Smooth muscle cell of the pulmonary artery (primary cell): ENCODE results near the gene TUB. TPM values are rescaled to one million over a fixed set of nuclear protein-coding genes. Genes with fewer than 3 reads are reported as not detected.

Experiments used
- total RNA-seq: library from RNA; depleted of rRNA; stranded (reverse); fragments of >200 nt; gene quantifications from 2 replicates; pipeline ENCODE4 v1.2.3, GENCODE V29; 2014

The TUB gene, protein sequence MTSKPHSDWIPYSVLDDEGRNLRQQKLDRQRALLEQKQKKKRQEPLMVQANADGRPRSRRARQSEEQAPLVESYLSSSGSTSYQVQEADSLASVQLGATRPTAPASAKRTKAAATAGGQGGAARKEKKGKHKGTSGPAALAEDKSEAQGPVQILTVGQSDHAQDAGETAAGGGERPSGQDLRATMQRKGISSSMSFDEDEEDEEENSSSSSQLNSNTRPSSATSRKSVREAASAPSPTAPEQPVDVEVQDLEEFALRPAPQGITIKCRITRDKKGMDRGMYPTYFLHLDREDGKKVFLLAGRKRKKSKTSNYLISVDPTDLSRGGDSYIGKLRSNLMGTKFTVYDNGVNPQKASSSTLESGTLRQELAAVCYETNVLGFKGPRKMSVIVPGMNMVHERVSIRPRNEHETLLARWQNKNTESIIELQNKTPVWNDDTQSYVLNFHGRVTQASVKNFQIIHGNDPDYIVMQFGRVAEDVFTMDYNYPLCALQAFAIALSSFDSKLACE
- 8.2 and 16.4 TPM in 2 replicates for total RNA-seq

DNA sequence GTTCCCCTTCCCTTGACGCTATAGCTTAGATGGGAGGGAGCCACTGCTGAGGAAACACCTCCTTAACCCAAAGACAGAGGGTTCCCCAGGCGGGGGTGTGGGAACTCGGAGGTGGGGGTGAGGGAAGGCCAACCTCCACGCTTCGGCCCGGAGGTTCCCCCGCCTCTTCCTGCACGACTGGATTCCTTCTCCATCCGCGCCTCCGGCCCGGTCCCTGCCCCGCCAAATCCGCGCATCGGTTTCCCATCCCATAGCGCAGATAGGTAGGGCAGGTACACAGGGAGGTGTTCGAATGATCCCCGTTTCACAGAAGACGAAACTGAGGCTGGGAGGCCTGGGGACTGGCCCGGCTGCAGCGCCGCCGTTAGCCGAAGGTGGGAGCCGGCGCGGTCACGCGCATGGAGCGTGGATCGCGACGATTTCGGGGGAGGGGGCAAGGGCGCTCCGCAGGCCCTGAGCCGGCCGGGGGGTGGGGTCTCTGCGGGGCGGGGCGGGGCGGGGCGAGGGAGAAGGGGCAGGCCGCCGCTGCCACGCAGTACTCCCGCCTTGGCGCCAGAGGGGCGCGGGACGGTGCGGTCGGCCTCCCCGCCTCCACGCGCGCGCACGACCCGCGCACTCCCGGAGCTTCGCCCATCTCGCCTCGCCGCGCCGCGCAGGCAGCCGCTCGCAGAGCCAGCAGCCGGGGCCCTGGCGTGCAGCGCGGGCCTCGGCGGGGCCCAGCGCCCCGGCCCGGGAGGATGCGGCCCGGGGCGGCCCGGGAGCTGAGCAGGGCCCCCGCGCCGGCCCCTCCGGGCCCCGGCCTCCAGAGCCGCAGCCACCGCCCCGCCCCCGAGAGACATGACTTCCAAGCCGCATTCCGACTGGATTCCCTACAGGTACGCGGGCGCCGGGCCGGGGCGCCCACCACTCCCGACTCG, at the start of gene TUB:
TUB (plus strand) TSS at position 538 of the 917 bp plus-strand sequence; CDS start at position 838, 300 bp downstream.

Other genes with a start within 250 kb of the TUB start
- 0.03 TPM in 1 of 2 replicates, not detected in the other for gene OR10A6, start 149.9 kb upstream of the TUB start, total RNA-seq
- 0.07 TPM in 1 of 2 replicates, not detected in the other for gene OR10A3, start 139.5 kb upstream of the TUB start, total RNA-seq
- 3.5 and 6.7 TPM in 2 replicates for gene NLRP10, start 115.8 kb upstream of the TUB start, total RNA-seq
- 428 and 443 TPM in 2 replicates for gene EIF3F, start 93.9 kb upstream of the TUB start, total RNA-seq
- gene RIC3, start 87.8 kb downstream of the TUB start, total RNA-seq, result not detected in 2 replicates
- not detected in 2 replicates for gene LMO1, start 182.7 kb downstream of the TUB start, total RNA-seq